ENCODE data around the gene NT5C2.

GRCh38 chr10:103225939-103226338, 32.9 kb upstream of the NT5C2 start:
- TF ChIP-seq POLR2AphosphoS5 (IDR thresholded peaks at IDR 0.05; ENCODE audit: borderline replicate concordance, low read depth, low read length) (no peak), EZH2 (IDR thresholded peaks at IDR 0.05) (no peak)

Data from SK-N-MC (cell line).